K562 (cell line): ENCODE results near the gene RNASET2. TPM values are rescaled to one million over a fixed set of nuclear protein-coding genes. Genes with fewer than 3 reads are reported as not detected.

ENCODE experiments used
- ATAC-seq: fragments of 200-7000 bp; cut with Tn5 transposase; 3 replicates; pipeline ENCODE4 v1.9.1; 2020; ENCODE audit warnings: moderate library complexity
- BruUV-seq: library from RNA; stranded (reverse); fragments of 400-500 nt; replicated peaks from 2 replicates; lab custom pipeline; 2021; lab: Mats Ljungman, UMichigan
- CTCF ChIA-PET: fragments of 300-600 bp; formaldehyde crosslinking; extraction: SDS; loops from one replicate; lab custom pipeline; 2021; ENCODE audit warnings: low intra/inter-chr PET ratio; lab: Yijun Ruan, JAX
- POLR2A ChIA-PET: fragments of 300-600, 350-650 bp; sonication (Branson Sonifier 250); formaldehyde crosslinking; extraction: SDS; loops from one replicate; lab custom pipeline; 2021; ENCODE audit warnings: antibody characterized with exemption, inconsistent platforms; lab: Yijun Ruan, JAX
- DNase-seq, 4 experiments: peaks; one replicate each; pipeline versions ENCODE4 v3.0.0 to v3.0.0-alpha.2; 2011 to 2018; ENCODE audit warnings: low spot score in 3 of 4, mixed read lengths in 3 of 4; ENCODE audit errors: extremely low read depth in 1 of 4
- FAIRE-seq: peaks from 2 replicates; lab custom pipeline; 2011; peaks lifted over from hg19 to GRCh38; lab: Jason Lieb, UNC
- H2AFZ ChIP-seq: 2 replicates; pipeline ENCODE4 v1.6.0; 2011; ENCODE audit warnings: low read depth, low read length, control low read depth, inconsistent platforms
- H3K27ac ChIP-seq: fragments of 200-600 bp; 3 replicates; pipeline ENCODE4 v1.8.0; 2011; ENCODE audit warnings: low read depth, mild to moderate bottlenecking, control low read depth, inconsistent platforms, low read length, moderate library complexity, mixed read lengths; ENCODE audit errors: extremely low read depth
- H3K27me3 ChIP-seq, 2 experiments: fragments of 300-600 bp in 1 of 2; 2 replicates in 1 of 2; 3 replicates in 1 of 2; pipeline versions ENCODE4 v1.6.0 to v1.8.0; 2011; ENCODE audit warnings: inconsistent platforms in 2 of 2, low read length in 2 of 2, mild to moderate bottlenecking in 1 of 2, mixed read lengths in 1 of 2, moderate library complexity in 1 of 2; ENCODE audit not compliant: control insufficient read depth in 2 of 2, insufficient read depth in 2 of 2
- H3K36me3 ChIP-seq: fragments of 300-600 bp; 3 replicates; pipeline ENCODE4 v1.8.0; 2011; ENCODE audit warnings: mild to moderate bottlenecking, low read length, inconsistent platforms; ENCODE audit not compliant: control insufficient read depth, insufficient read depth
- H3K4me1 ChIP-seq, 2 experiments: fragments of 200-600 bp in 1 of 2; replicated peaks in 1 of 2; 2 replicates in 1 of 2; 3 replicates in 1 of 2; pipeline versions ENCODE4 v1.5.1 to v1.8.0; 2011; ENCODE audit warnings: inconsistent platforms in 2 of 2, low read length in 2 of 2, mild to moderate bottlenecking in 1 of 2, mixed read lengths in 1 of 2, moderate library complexity in 1 of 2; ENCODE audit not compliant: control insufficient read depth in 2 of 2, insufficient read depth in 2 of 2
- H3K4me2 ChIP-seq: 2 replicates; pipeline ENCODE4 v1.6.1; 2011; ENCODE audit warnings: low read length, control low read depth, inconsistent platforms, mixed read lengths; ENCODE audit not compliant: insufficient read depth
- H3K4me3 ChIP-seq: fragments of 200-600 bp; sonication (generic), shearing (Covaris generic); 2 replicates; pipeline ENCODE4 v1.5.1; 2016; ENCODE audit warnings: control low read depth, inconsistent platforms
- H3K79me2 ChIP-seq: fragments of 200-600 bp; 3 replicates; pipeline ENCODE4 v1.8.0; 2011; ENCODE audit warnings: low read length, inconsistent platforms; ENCODE audit not compliant: control insufficient read depth, insufficient read depth
- H3K9ac ChIP-seq, 2 experiments: 2 replicates each; pipeline versions ENCODE4 v1.6.0 to v1.6.1; 2011; ENCODE audit warnings: low read depth in 2 of 2, low read length in 2 of 2, control low read depth in 1 of 2, inconsistent platforms in 1 of 2, mild to moderate bottlenecking in 1 of 2, mixed read lengths in 1 of 2; ENCODE audit not compliant: insufficient read depth in 1 of 2
- H3K9me1 ChIP-seq: one replicate; pipeline ENCODE4 v1.6.0; 2011; ENCODE audit warnings: inconsistent platforms, mild to moderate bottlenecking, low read length, moderate library complexity; ENCODE audit not compliant: control insufficient read depth, insufficient read depth
- H3K9me3 ChIP-seq: replicated peaks from 2 replicates; pipeline ENCODE4 v1.5.1; 2011; ENCODE audit warnings: low read depth, low read length, inconsistent platforms; ENCODE audit not compliant: control insufficient read depth, insufficient read depth
- H4K20me1 ChIP-seq: replicated peaks from 2 replicates; pipeline ENCODE4 v1.6.1; 2011; ENCODE audit warnings: low read length, inconsistent platforms, mixed read lengths; ENCODE audit not compliant: control insufficient read depth, insufficient read depth
- C11orf30 ChIP-seq: fragments of 450-650 bp; IDR thresholded peaks from 2 replicates; pipeline ENCODE4 v1.6.1; 2016; ENCODE audit warnings: low read depth, mild to moderate bottlenecking
- NR2C1 ChIP-seq, 2 experiments: fragments of 450-650 bp; IDR thresholded peaks; 2 replicates each; pipeline ENCODE4 v1.6.1; 2017; ENCODE audit warnings: mild to moderate bottlenecking in 2 of 2, antibody characterized with exemption in 1 of 2, inconsistent platforms in 1 of 2, missing compliant biosample characterization in 1 of 2, missing genetic modification characterization in 1 of 2
- NUFIP1 ChIP-seq: fragments of 450-650 bp; IDR thresholded peaks from 2 replicates; pipeline ENCODE4 v1.6.1; 2018; ENCODE audit not compliant: partially characterized antibody
- POLR2AphosphoS2 ChIP-seq: IDR thresholded peaks from 2 replicates; pipeline ENCODE4 v1.6.1; 2012; ENCODE audit warnings: low read length, improper control_type of control experiment
- ZNF316 ChIP-seq: fragments of 450-650 bp; IDR thresholded peaks from 2 replicates; pipeline ENCODE4 v1.6.1; 2016
- WGBS: fragments of 100-300 bp; shearing (Covaris generic); methylation state at CpG from one replicate; pipeline ENCODE4 v1.1.6; 2016; ENCODE audit warnings: low coverage, mixed read lengths; ENCODE audit not compliant: insufficient coverage; ENCODE audit errors: missing lambda C conversion rate; 5-methylcytosine and 5-hydroxymethylcytosine counted together
- in situ Hi-C: fragments of 300-500 bp; cut with MboI; formaldehyde crosslinking; loops from 4 replicates; pipeline ENCODE4 v1.15.0; 2018; ENCODE audit warnings: inconsistent platforms, mixed read lengths
- intact Hi-C: fragments of 100-400 bp; cut with micrococcal nuclease; formaldehyde crosslinking; loops from 2 replicates; pipeline ENCODE4 v1.14.2; 2022
- polyA plus RNA-seq, 8 experiments: library from polyadenylated mRNA; depleted of rRNA in 4 of 8; stranded (reverse) in 5 of 8; unstranded in 3 of 8; fragments of >200 nt; fragmentation: Nextera tagmentation in 2 of 8; fragmentation: Illumina TruSeq in 1 of 8; extraction: Ambion mirVana in 2 of 8; extraction: Trizol in 1 of 8; gene quantifications; 2 replicates each; pipeline versions ENCODE4 v1.2.1 to v1.2.3, GENCODE V29; 2011 to 2014; ENCODE audit warnings: inconsistent platforms in 1 of 8, missing spikeins in 1 of 8
- total RNA-seq, 7 experiments: library from RNA; depleted of rRNA in 6 of 7; stranded (reverse); fragments of >200 nt in 6 of 7; fragmentation: Illumina TruSeq in 2 of 7; extraction: Trizol in 2 of 7; gene quantifications; 2 replicates each; pipeline versions ENCODE4 v1.2.1 to v1.2.3, GENCODE V29; 2011 to 2021; ENCODE audit warnings: low replicate concordance in 1 of 7

The RNASET2 gene
- total and polyA plus RNA-seq, 9 of the 15 experiments (the other 6 are each of a cell fraction or from before 2014, with no cell fraction given): 7.4 to 141 (median 91.3) TPM

DNA sequence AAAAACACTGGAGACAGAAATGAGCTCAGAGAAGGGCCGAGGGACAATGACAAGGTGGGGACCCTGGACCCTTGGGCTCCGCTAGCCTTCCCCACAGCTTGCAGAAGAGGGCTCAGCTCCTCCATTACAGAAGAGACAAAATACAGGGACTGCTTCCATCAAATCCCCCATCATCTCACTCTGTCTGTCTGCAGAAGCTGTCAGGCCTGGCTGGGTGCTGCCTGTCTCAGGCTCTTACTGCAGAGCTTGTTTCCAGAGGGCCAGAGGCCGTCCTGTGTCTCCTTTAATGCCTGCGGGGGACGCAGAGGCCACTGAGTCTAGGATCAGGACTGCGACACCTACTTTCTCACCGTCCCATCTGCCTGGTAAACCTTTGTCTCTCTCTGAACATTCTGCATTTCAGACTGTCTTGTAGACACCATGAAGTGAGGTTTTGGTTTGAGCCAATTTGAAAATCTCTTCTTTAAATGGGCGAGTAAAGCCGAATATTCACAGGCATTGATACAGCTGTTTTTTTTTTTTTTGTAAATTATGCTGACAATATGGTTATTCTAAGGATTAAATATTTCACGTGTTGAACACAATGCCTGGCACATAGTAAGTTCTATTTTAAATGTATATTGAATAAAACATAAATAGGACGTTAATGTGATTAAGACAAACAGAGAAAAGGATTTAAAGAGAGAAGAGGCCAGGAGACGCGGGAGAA, 28.3 kb downstream of the RNASET2 start:
- ATAC-seq (no peak), DNase-seq (no peak), FAIRE-seq (no peak)
- intact Hi-C loops: no loop called here
- WGBS: 75% methylated on average over 13 of the region's 13 CpGs
- in situ Hi-C loops: no loop called here
- H3K9ac ChIP-seq: no peak overlapping the region
- peak; percentile 41; the same call in 1 of the 2 replicates for TF ChIP-seq C11orf30
- no peak for TF ChIP-seq NR2C1 (IDR thresholded peaks at IDR 0.05)
- no peak for TF ChIP-seq NR2C1 (tag; IDR thresholded peaks at IDR 0.05)
- TF ChIP-seq NUFIP1: no peak
- no peak for TF ChIP-seq POLR2AphosphoS2
- TF ChIP-seq ZNF316: peak; percentile 67
- H3K4me1 ChIP-seq: peaks cover 13 to 18% of the 10 kb centered on the region in 2 experiments
- no peak overlapping the region for H3K27ac ChIP-seq
- no peaks in the 10 kb centered on the region for H3K79me2 ChIP-seq
- H2AFZ ChIP-seq: no peak overlapping the region
- no peaks in the 10 kb centered on the region for H3K9me1 ChIP-seq
- H4K20me1 ChIP-seq: no peaks in the 10 kb centered on the region
- BruUV-seq: no TSS peak
- peaks cover 8% of the 10 kb centered on the region; the same call in 2 of the 3 replicates for H3K36me3 ChIP-seq
- H3K27me3 ChIP-seq: no peaks in the 10 kb centered on the region; a peak in 1 of 5 replicates
- H3K4me2 ChIP-seq: no peak overlapping the region
- ChIA-PET POLR2A (interaction anchor here (0.5 to 1.6 kb wide), 3 partner anchors 9 to 62 kb away, joined by 3 to 6 read pairs (median 3); no protein-coding TSS in a partner anchor), CTCF (no interaction called here)
- no peak overlapping the region for H3K4me3 ChIP-seq
- no peaks in the 10 kb centered on the region for H3K9me3 ChIP-seq
